Measurements from ENCODE around the gene RGL4. TPM values are rescaled to one million over a fixed set of nuclear protein-coding genes. Genes with fewer than 3 reads are reported as not detected.

The RGL4 gene
- total RNA-seq, 5 donors from 2014 or later (not counting 1 experiment from before 2014, with no cell fraction given) = 10.6 to 28.9 (median 13.8) TPM

- H3K27ac Mint-ChIP-seq = peak overlapping the region; percentile 89
- peak overlapping the region in 2 of 3 donors; percentile 7 to 48 for H3K4me3 Mint-ChIP-seq
- ATAC-seq (replicated peaks in 1 of 4) (peak; percentile 53 to 72 (median 67)), DNase-seq (peak in 1 of 35 experiments; percentile 22)
- H3K4me1 Mint-ChIP-seq = peaks cover 58 to 67% (median 60%) of the 10 kb centered on the region in 3 donors
- peaks cover 88% of the 10 kb centered on the region for H3K36me3 Mint-ChIP-seq
- no peaks in the 10 kb centered on the region for H3K9me3 Mint-ChIP-seq
- Histone ChIP-seq H3K27me3 (replicated peaks in 1 of 2; ENCODE audit: control insufficient read depth in 2 of 2, extremely low read depth in 1 of 2, insufficient read depth in 2 of 2, low read length in 1 of 2) (no peaks in the 10 kb centered on the region), H3K9me3 (peaks cover 4% of the 10 kb centered on the region), H3K4me1 (ENCODE audit: control insufficient read depth in 1 of 2, extremely low read depth in 1 of 2, insufficient read depth in 2 of 2, low read length in 2 of 2) (peaks cover 0 to 4% of the 10 kb centered on the region in 2 experiments), H3K4me3 (ENCODE audit: control insufficient read depth in 1 of 2, extremely low read depth in 1 of 2, low read length in 1 of 2) (no peak overlapping the region), H3K36me3 (ENCODE audit: control insufficient read depth in 2 of 2, extremely low read depth in 1 of 2, insufficient read depth in 1 of 2, low read length in 1 of 2) (peaks cover 15 to 87% of the 10 kb centered on the region in 2 donors), H3K27ac (ENCODE audit: low read length) (peak overlapping the region; percentile 12)
- ChIA-PET POLR2A (no interaction called here), CTCF (no interaction called here)
- no peaks in the 10 kb centered on the region for H3K27me3 Mint-ChIP-seq
- no CpG with 5 or more reads among the region's 3 CpGs for WGBS (ENCODE audit: insufficient coverage)
These were observed 14.0 kb downstream of the RGL4 start for GRCh38 chr22:23704829-23705228.

- Histone ChIP-seq H3K4me1 (ENCODE audit: control insufficient read depth in 1 of 2, extremely low read depth in 1 of 2, insufficient read depth in 2 of 2, low read length in 2 of 2) (peaks cover 0 to 4% of the 10 kb centered on the region in 2 experiments), H3K9me3 (no peaks in the 10 kb centered on the region), H3K4me3 (ENCODE audit: control insufficient read depth in 1 of 2, extremely low read depth in 1 of 2, low read length in 1 of 2) (no peak overlapping the region), H3K36me3 (ENCODE audit: control insufficient read depth in 2 of 2, extremely low read depth in 1 of 2, insufficient read depth in 1 of 2, low read length in 1 of 2) (peaks cover 12 to 85% of the 10 kb centered on the region in 2 donors), H3K27me3 (replicated peaks in 1 of 2; ENCODE audit: control insufficient read depth in 2 of 2, extremely low read depth in 1 of 2, insufficient read depth in 2 of 2, low read length in 1 of 2) (no peaks in the 10 kb centered on the region), H3K27ac (ENCODE audit: low read length) (peak overlapping the region; percentile 12)
- Mint-ChIP-seq H3K27me3 (no peaks in the 10 kb centered on the region), H3K36me3 (peaks cover 88% of the 10 kb centered on the region), H3K9me3 (no peaks in the 10 kb centered on the region), H3K4me1 (peaks cover 57 to 68% (median 60%) of the 10 kb centered on the region in 3 donors), H3K4me3 (peak overlapping the region in 2 of 3 donors; percentile 32 to 48), H3K27ac (peak overlapping the region; percentile 89)
- POLR2A ChIA-PET = no interaction called here
- CTCF ChIA-PET = no interaction called here
- no peak for DNase-seq
- WGBS (ENCODE audit: insufficient coverage) = no CpG with 5 or more reads among the region's 3 CpGs
- ATAC-seq (replicated peaks in 1 of 4) = peak; percentile 39 to 62 (median 48)
These were observed 14.5 kb downstream of the RGL4 start for GRCh38 chr22:23705358-23705757.

DNA sequence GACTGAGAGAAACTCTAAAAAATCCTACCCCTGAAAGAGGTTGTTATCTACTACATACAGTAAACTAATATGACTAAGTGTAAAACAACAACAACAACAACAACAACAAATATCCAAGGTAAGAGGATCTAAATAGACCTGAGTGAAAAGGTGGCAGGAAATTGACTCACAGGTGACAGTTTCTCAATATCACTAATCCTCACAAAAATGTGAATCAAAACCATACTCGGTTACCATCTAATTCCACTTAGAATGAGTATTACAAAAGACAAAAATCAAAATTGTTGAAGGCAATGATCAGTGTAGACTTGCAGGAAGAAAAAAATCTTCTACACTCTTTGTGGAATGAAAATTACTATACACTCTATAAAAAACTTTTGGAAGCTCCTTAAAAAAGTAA lies 17.5 kb downstream of the RGL4 start:
- CTCF ChIA-PET = no interaction called here

DNA sequence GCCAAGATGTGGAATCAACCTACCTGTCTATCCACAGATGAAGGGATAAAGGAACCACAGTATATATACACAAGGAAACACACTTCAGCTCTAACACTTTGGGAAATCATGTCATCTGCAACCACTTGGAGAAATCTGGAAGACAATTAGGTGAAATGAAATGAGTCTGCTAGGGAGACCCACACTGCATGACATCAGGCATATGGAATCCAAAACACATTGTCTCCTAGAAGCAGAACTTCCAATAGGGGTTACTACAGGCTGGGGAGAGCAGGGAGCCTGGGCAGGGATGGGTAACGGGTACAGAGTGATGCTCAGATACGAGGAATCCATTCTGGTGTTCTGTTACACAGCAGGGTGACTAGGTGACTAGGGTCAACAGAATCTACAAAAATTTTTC lies 18.3 kb downstream of the RGL4 start:
- ChIA-PET CTCF (no interaction called here), POLR2A (no interaction called here)
- Mint-ChIP-seq H3K9me3 (no peaks in the 10 kb centered on the region), H3K27ac (peak overlapping the region in 1 of 2 donors; percentile 0), H3K27me3 (no peaks in the 10 kb centered on the region), H3K4me3 (no peak overlapping the region), H3K36me3 (peaks cover 79% of the 10 kb centered on the region), H3K4me1 (peaks cover 41 to 52% (median 45%) of the 10 kb centered on the region in 3 donors)
- H3K9me3 ChIP-seq = no peaks in the 10 kb centered on the region
- H3K36me3 ChIP-seq (ENCODE audit: control insufficient read depth in 2 of 2, extremely low read depth in 1 of 2, insufficient read depth in 1 of 2, low read length in 1 of 2) = peaks cover 5 to 82% of the 10 kb centered on the region in 2 donors
- no peak overlapping the region for H3K4me3 ChIP-seq (ENCODE audit: control insufficient read depth in 1 of 2, extremely low read depth in 1 of 2, low read length in 1 of 2)
- H3K27me3 ChIP-seq (replicated peaks in 1 of 2; ENCODE audit: control insufficient read depth in 2 of 2, extremely low read depth in 1 of 2, insufficient read depth in 2 of 2, low read length in 1 of 2) = no peaks in the 10 kb centered on the region
- DNase-seq (no peak), ATAC-seq (replicated peaks in 1 of 4) (no peak)
- peaks cover 0 to 4% of the 10 kb centered on the region in 2 experiments for H3K4me1 ChIP-seq (ENCODE audit: control insufficient read depth in 1 of 2, extremely low read depth in 1 of 2, insufficient read depth in 2 of 2, low read length in 2 of 2)
- no peak overlapping the region for H3K27ac ChIP-seq (ENCODE audit: low read length)
- 100% methylated on average over 2 of the region's 2 CpGs for WGBS (ENCODE audit: insufficient coverage)

More for the DNA sequence above, 17.5 kb downstream of the RGL4 start:
- POLR2A ChIA-PET = no interaction called here
- Mint-ChIP-seq H3K36me3 (peaks cover 80% of the 10 kb centered on the region), H3K9me3 (no peaks in the 10 kb centered on the region), H3K4me3 (no peak overlapping the region), H3K27me3 (no peaks in the 10 kb centered on the region), H3K27ac (peak overlapping the region; percentile 12 to 45), H3K4me1 (peaks cover 45 to 54% (median 47%) of the 10 kb centered on the region in 3 donors)
- DNase-seq (no peak), ATAC-seq (replicated peaks in 1 of 4) (no peak)
- Histone ChIP-seq H3K36me3 (ENCODE audit: control insufficient read depth in 2 of 2, extremely low read depth in 1 of 2, insufficient read depth in 1 of 2, low read length in 1 of 2) (peaks cover 5 to 79% of the 10 kb centered on the region in 2 donors), H3K4me3 (ENCODE audit: control insufficient read depth in 1 of 2, extremely low read depth in 1 of 2, low read length in 1 of 2) (no peak overlapping the region), H3K4me1 (ENCODE audit: control insufficient read depth in 1 of 2, extremely low read depth in 1 of 2, insufficient read depth in 2 of 2, low read length in 2 of 2) (peaks cover 0 to 4% of the 10 kb centered on the region in 2 experiments), H3K9me3 (no peaks in the 10 kb centered on the region), H3K27me3 (replicated peaks in 1 of 2; ENCODE audit: control insufficient read depth in 2 of 2, extremely low read depth in 1 of 2, insufficient read depth in 2 of 2, low read length in 1 of 2) (no peaks in the 10 kb centered on the region), H3K27ac (ENCODE audit: low read length) (no peak overlapping the region)
- no CpG with 5 or more reads among the region's 1 CpG for WGBS (ENCODE audit: insufficient coverage)

- peaks cover 54% of the 10 kb centered on the region for H3K36me3 Mint-ChIP-seq
These were observed 21.4 kb downstream of the RGL4 start for GRCh38 chr22:23712256-23712655.

GRCh38 chr22:23713696-23714595 lies 23.1 kb downstream of the RGL4 start:
- peaks cover 32 to 36% (median 36%) of the 10 kb centered on the region in 3 donors for H3K4me1 Mint-ChIP-seq
- ATAC-seq (replicated peaks in 1 of 4) (no peak), DNase-seq (no peak)
- H3K27ac Mint-ChIP-seq = no peak overlapping the region
- no peaks in the 10 kb centered on the region for H3K9me3 Mint-ChIP-seq
- WGBS (ENCODE audit: insufficient coverage) = 87% methylated on average over 15 of the region's 28 CpGs
- peaks cover 40% of the 10 kb centered on the region for H3K36me3 Mint-ChIP-seq
- H3K4me3 Mint-ChIP-seq = peak overlapping the region; percentile 28 to 56 (median 37)
- no peak overlapping the region for H3K4me3 ChIP-seq (ENCODE audit: control insufficient read depth in 1 of 2, extremely low read depth in 1 of 2, low read length in 1 of 2)
- H3K4me1 ChIP-seq (ENCODE audit: control insufficient read depth in 1 of 2, extremely low read depth in 1 of 2, insufficient read depth in 2 of 2, low read length in 2 of 2) = peaks cover 5 to 25% of the 10 kb centered on the region in 2 experiments
- ChIA-PET CTCF (interaction anchor here in 1 of 2 donors (0.6 to 0.9 kb wide), 2 partner anchors 20 to 65 kb away, joined by 3 to 4 read pairs; no protein-coding TSS in a partner anchor), POLR2A (no interaction called here)
- no peaks in the 10 kb centered on the region for H3K27me3 ChIP-seq (replicated peaks in 1 of 2; ENCODE audit: control insufficient read depth in 2 of 2, extremely low read depth in 1 of 2, insufficient read depth in 2 of 2, low read length in 1 of 2)
- H3K27ac ChIP-seq (ENCODE audit: low read length) = no peak overlapping the region
- peaks cover 5 to 46% of the 10 kb centered on the region in 2 donors for H3K36me3 ChIP-seq (ENCODE audit: control insufficient read depth in 2 of 2, extremely low read depth in 1 of 2, insufficient read depth in 1 of 2, low read length in 1 of 2)
- no peaks in the 10 kb centered on the region for H3K27me3 Mint-ChIP-seq
- H3K9me3 ChIP-seq = no peaks in the 10 kb centered on the region

More at GRCh38 chr22:23712256-23712655, 21.4 kb downstream of the RGL4 start:
- Mint-ChIP-seq H3K27ac (no peak overlapping the region), H3K4me3 (no peak overlapping the region), H3K27me3 (no peaks in the 10 kb centered on the region), H3K9me3 (no peaks in the 10 kb centered on the region), H3K4me1 (peaks cover 29 to 38% (median 35%) of the 10 kb centered on the region in 3 donors)
- Histone ChIP-seq H3K36me3 (ENCODE audit: control insufficient read depth in 2 of 2, extremely low read depth in 1 of 2, insufficient read depth in 1 of 2, low read length in 1 of 2) (peaks cover 5 to 61% of the 10 kb centered on the region in 2 donors), H3K27ac (ENCODE audit: low read length) (no peak overlapping the region), H3K9me3 (no peaks in the 10 kb centered on the region), H3K27me3 (replicated peaks in 1 of 2; ENCODE audit: control insufficient read depth in 2 of 2, extremely low read depth in 1 of 2, insufficient read depth in 2 of 2, low read length in 1 of 2) (no peaks in the 10 kb centered on the region), H3K4me3 (ENCODE audit: control insufficient read depth in 1 of 2, extremely low read depth in 1 of 2, low read length in 1 of 2) (no peak overlapping the region), H3K4me1 (ENCODE audit: control insufficient read depth in 1 of 2, extremely low read depth in 1 of 2, insufficient read depth in 2 of 2, low read length in 2 of 2) (peaks cover 4 to 21% of the 10 kb centered on the region in 2 experiments)
- CTCF ChIA-PET = interaction anchor here (0.6 kb wide), 2 partner anchors 15 to 34 kb away, joined by 3 to 4 read pairs; no protein-coding TSS in a partner anchor
- ATAC-seq (replicated peaks in 1 of 4) (no peak), DNase-seq (no peak)
- 98% methylated on average over 10 of the region's 12 CpGs for WGBS (ENCODE audit: insufficient coverage)
- POLR2A ChIA-PET = no interaction called here

Measured in T-cell (primary cell).